ENCODE results near the gene PEBP1.
"Not testable (repeated sequence)": the region's sequence is repeated elsewhere in the genome, so short reads cannot be mapped to it uniquely, and the experiment has no call there.

The PEBP1 gene

GRCh38 chr12:118135788-118136558 is at the start of gene PEBP1:
Gene PEBP1, plus strand, starts transcription at chr12:118136124. Its CDS starts 86 bp downstream, at chr12:118136210.
- peak; percentile 63 for DNase-seq (ENCODE audit: low read depth)

GRCh38 chr12:118089782-118090181 is 46.1 kb upstream of the PEBP1 start:
- DNase-seq (ENCODE audit: low read depth) = no peak

GRCh38 chr12:118094039-118094438 is 41.9 kb upstream of the PEBP1 start:
- no peak for DNase-seq (ENCODE audit: low read depth)

- no peak for DNase-seq (ENCODE audit: low read depth)
Observed at GRCh38 chr12:118098401-118098800, 37.5 kb upstream of the PEBP1 start.

- no peak for DNase-seq (ENCODE audit: low read depth)
Observed at GRCh38 chr12:118098911-118099671, 36.8 kb upstream of the PEBP1 start.

- no peak for DNase-seq (ENCODE audit: low read depth)
Observed at GRCh38 chr12:118101051-118101450, 34.9 kb upstream of the PEBP1 start.

- no peak for DNase-seq (ENCODE audit: low read depth)
Observed at GRCh38 chr12:118102070-118102469, 33.9 kb upstream of the PEBP1 start.

- DNase-seq (ENCODE audit: low read depth) = no peak
Observed at GRCh38 chr12:118102609-118103008, 33.3 kb upstream of the PEBP1 start.

GRCh38 chr12:118103201-118103600 is 32.7 kb upstream of the PEBP1 start:
- DNase-seq (ENCODE audit: low read depth) = no peak

- no peak for DNase-seq (ENCODE audit: low read depth)
Observed at GRCh38 chr12:118103601-118104382, 32.1 kb upstream of the PEBP1 start, which contains the start of gene VSIG10. Gene VSIG10, minus strand, starts transcription at chr12:118104011. Its CDS starts 340 bp downstream, at chr12:118103671.

- no peak for DNase-seq (ENCODE audit: low read depth)
Observed at GRCh38 chr12:118107011-118107410, 28.9 kb upstream of the PEBP1 start.

- no peak for DNase-seq (ENCODE audit: low read depth)
Observed at GRCh38 chr12:118107694-118108093, 28.2 kb upstream of the PEBP1 start.

GRCh38 chr12:118109088-118109487 is 26.8 kb upstream of the PEBP1 start:
- no peak for DNase-seq (ENCODE audit: low read depth)

- no peak for DNase-seq (ENCODE audit: low read depth)
Observed at GRCh38 chr12:118119449-118119879, 16.5 kb upstream of the PEBP1 start.

GRCh38 chr12:118120579-118121363 is 15.2 kb upstream of the PEBP1 start:
- DNase-seq (ENCODE audit: low read depth) = no peak

- no peak for DNase-seq (ENCODE audit: low read depth)
Observed at GRCh38 chr12:118122264-118122663, 13.7 kb upstream of the PEBP1 start.

- no peak for DNase-seq (ENCODE audit: low read depth)
Observed at GRCh38 chr12:118124333-118124874, 11.5 kb upstream of the PEBP1 start.

GRCh38 chr12:118125743-118126118 is 10.2 kb upstream of the PEBP1 start:
- no peak for DNase-seq (ENCODE audit: low read depth)

GRCh38 chr12:118126119-118126757 is 9.7 kb upstream of the PEBP1 start:
- DNase-seq (ENCODE audit: low read depth) = no peak

GRCh38 chr12:118127867-118128266 is 8.1 kb upstream of the PEBP1 start:
- no peak for DNase-seq (ENCODE audit: low read depth)

- DNase-seq (ENCODE audit: low read depth) = not testable (repeated sequence)
Observed at GRCh38 chr12:118129436-118129835, 6.5 kb upstream of the PEBP1 start.

Data from GM04503 (cell line).